CD4-positive, alpha-beta T cell treated with Interferon alpha-2 for 1 hour (primary cell): ENCODE results near the gene DSP.

Source experiments
- DNase-seq, 2 donors: peaks; one replicate each; pipeline ENCODE4 v3.0.0-alpha.2; 2020 to 2022

The DSP gene

GRCh38 chr6:7540595-7540994 lies 876 bp upstream of the DSP start:
- no peak for DNase-seq

DNA sequence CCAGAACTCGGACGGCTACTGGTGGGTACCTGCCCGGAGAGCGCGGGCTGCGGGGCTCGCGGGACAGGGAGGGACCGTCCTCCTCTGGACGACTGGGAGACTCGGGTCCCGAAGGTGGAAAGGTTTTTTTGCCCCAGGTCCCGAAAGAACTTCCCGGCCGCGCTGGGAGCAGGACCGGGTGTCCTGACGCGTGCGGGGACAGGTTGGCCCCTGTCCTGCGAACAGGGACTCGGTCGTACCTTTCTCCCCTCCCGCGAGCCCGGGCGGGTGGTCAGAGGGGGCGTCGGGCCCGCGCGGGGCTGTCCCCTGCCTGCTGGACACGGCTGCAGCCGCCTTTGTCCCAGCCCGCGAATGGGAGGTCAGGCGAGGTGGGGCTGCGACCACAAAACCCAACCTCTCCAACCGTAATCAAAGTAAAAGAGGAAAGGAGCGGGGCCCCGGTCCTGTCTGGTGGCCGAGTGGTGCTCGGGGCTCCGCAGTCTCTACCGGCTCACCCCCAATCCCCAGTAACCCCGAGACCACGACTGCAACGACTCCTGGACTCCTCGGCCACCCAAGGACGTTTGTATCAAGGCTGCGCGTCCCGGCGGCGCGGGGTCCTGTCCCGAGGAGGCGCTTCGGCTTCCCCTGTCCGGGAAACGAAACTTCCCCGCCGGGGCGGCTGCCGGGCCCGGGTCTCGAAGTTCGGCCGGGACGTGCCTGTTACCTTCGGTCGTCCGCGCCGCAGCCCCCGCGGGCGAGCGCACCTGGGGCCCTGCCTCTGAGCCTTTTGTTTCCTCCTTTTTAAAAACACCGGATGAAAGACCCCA lies 798 bp downstream of the DSP start:
- no peak for DNase-seq

GRCh38 chr6:7542874-7543624 lies 1.6 kb downstream of the DSP start:
- DNase-seq = no peak

DNA sequence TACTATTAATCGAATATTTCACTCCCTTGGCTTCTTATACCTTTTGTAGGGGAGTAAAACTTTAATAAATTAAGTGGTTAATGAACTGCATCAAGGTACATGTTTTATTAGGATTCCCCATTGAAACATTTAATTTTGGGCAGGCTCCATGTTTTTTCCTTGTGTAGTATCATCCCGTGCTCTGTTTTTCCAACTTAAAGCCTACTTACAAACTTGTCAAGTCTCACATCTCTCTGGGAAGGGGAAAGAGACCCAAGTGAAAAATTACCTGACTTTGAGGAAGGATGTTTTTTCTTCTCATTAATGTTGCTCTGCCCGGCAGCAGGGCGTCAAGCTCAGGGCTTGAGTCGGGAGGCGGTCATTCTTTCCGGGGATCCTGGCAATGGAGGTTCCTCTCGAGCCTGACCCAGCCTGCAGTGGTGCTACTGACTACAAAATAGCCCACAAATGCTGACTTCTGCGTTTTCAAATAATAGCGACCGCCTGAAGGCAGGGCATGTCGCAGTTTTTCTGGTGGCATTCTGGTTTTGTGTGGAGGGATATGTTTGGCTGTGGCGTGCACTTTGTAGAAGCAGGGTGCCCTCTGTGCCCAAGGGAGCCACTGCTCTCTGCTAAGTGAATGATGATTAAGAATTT lies 2.4 kb downstream of the DSP start:
- DNase-seq = no peak

GRCh38 chr6:7544597-7544996 lies 3.1 kb downstream of the DSP start:
- no peak for DNase-seq

DNA sequence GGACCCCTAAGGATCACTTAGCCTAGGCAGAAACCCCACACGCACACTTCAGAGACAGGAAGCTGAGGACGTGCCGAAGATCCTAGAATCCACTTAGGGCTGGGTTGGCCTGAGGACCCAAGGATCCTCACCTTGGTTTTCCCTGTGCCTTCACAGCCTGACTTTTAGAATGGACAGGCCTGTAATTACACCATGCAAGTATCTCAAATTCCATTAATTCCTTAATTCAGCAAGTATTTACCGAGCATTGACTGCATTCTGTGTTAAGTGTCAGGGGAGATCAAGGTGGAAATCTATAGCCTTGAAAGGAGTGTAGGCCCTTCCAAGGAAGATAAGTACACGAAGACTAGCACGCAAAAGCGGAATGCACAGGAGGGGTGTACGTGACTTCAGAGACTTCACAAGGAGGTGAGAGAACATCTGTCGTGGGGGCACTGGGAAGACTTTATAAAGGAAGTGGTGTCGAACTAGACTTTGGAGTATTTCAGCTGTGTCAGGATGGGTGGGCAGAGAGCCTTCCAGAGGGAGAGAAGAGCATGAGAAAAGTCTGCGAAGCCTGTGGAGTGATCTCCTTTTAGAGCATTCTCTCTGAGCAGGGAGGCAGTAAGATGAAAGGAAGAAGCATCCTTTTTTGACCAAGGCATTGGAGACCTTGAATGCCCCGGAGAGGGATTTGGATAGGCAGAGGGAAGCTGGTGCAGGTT lies 4.0 kb downstream of the DSP start:
- no peak for DNase-seq

- DNase-seq = no peak
Observed at GRCh38 chr6:7546020-7546369, 4.5 kb downstream of the DSP start.

- no peak for DNase-seq
Observed at GRCh38 chr6:7546383-7546782, 4.9 kb downstream of the DSP start.

DNA sequence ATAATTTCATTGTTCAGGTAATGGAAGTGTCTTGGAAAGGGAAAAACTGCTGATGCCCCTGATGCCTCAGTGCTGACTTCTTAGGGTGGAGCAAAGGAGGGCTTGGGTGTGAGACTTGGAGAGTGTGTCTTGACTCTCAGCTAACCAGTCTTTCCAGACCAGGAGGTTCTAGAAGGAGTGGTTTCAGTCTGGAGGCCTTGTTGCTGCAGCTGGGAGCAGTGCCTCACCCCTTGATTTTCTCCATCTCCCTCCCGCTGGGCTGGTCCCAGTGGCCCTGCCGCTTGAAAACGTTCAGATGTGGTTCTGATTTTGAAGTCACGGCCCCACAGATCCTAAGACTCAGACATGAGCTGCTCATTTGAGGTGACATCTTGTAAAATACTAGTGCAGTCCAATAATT lies 5.4 kb downstream of the DSP start:
- DNase-seq = no peak

- DNase-seq = no peak
Observed at GRCh38 chr6:7547315-7547714, 5.8 kb downstream of the DSP start.

DNA sequence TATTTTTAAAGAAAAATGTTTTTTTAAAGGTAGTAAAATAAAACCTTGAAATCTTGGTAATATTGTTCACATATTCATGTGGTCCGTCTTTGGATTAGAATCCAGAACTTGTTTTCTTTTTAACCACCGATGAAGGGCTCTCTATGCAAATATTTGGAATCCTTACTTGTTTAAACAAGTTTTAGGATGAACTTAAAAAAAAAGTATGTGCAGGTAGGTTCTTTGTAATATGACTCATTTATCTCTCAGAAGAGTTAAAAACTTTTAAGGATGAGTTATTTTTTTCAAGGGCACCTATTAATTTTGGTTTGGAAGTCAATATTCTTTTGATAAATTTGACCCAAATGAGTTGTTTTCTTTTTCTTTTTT lies 8.9 kb downstream of the DSP start:
- no peak for DNase-seq

- DNase-seq = no peak
Observed at GRCh38 chr6:7554533-7555275, 13.2 kb downstream of the DSP start.

- no peak for DNase-seq
Observed at GRCh38 chr6:7555671-7556070, 14.2 kb downstream of the DSP start.

- no peak for DNase-seq
Observed at GRCh38 chr6:7556394-7557106, 15.1 kb downstream of the DSP start.

- no peak for DNase-seq
Observed at GRCh38 chr6:7557652-7558051, 16.2 kb downstream of the DSP start.

- no peak for DNase-seq
Observed at GRCh38 chr6:7558781-7559180, 17.3 kb downstream of the DSP start.

DNA sequence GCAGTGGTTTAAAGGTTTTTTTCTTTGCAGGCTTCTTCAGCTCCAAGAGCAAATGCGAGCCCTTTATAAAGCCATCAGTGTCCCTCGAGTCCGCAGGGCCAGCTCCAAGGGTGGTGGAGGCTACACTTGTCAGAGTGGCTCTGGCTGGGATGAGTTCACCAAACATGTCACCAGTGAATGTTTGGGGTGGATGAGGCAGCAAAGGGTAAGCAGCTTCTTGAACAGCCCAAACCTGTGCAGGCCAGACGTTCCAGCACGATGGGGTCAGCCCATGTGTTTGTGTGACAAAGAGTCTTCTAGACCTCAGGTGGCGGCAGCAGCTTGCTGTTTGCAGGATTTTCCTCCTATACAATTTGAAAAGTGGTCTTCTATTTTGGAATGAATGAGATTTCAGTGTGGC lies 17.7 kb downstream of the DSP start:
- no peak for DNase-seq

DNA sequence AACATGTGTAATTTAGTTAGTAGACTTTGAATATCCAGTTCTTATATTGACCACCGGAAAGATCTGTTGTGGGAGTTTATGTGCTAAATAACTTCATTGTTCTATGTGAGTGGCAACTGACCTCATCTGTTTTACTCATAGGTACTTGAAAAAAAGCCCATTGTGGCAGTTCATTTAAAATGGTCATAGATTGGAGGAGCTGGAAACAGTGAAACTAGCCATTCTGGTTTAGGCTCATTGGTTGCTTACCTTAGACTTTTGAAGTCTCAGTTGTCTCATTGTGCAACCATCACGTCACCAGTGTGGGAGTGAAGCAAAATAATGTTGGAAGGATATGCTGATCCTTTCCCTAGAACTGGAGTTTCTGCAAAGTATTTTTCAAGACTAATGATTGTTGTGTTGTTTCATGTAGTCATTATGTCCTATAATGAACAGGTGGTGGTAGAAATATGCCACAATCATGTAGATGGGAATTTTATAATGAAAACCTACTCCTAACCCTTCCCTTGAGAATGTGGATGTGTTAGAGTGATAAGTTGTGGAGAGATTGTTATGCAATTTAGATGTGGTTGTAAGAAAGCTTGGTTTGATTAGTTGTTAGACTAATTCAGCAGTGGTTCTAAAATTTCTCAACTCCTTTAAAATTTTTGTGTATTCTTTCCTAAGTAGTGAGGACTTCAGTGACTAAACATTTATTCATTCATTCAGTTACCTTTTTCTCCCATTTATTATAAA lies 18.3 kb downstream of the DSP start:
- no peak for DNase-seq

DNA sequence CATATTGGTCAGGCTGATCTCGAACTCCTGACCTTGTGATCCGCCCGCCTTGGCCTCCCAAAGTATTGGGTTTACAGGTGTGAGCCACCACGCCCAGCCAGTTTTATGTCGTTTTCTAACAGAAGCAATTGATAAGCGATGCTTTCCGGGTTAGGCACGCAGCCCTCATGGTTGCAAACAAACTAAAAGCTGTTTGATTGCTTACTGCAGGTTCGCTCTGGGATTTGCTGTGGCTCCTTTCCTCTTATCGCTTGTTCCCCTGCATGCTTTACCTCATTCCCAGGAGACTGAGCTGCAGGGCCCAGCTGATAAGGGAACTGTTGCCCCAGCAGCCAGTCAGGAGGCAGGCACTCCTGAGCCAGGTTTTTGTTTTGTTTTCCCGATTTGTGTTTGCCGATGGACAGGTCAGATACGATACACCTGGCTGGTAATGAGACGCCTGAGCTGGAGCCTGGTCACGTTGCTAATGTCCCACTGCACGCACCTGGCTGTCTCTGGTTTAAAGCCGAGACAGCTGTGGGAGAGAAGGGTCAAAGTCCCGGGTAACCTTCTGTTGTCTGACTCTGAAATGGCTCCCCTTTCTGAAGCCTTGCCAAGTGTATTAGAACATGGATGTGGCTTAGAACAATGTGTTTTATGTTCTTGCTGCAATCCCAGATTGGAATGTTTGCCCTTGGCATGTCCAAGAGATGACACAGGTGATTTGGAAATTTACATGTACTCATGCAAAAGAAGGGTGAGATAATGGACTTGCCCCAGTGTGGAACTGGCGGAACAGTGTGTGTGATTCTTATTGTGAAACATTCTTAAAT lies 19.9 kb downstream of the DSP start:
- no peak for DNase-seq

DNA sequence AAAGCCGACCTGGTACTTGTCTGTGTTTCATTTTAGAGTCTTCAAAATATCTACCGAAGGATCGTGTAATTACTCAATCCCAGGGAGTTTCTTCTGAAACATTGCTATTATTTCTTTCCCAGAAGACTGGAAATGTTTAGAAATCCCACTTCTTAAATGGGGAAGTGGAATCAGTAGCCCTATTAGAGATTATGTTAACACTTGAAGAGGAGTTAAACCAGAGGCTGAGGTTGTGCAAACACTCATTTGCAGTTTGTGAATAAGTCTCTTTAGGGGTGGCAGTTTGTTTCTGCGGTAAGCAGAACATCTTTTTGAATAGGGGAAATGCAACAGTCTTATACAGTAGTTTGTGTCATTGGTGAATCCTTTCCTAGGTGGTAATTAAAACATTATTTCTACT lies 21.3 kb downstream of the DSP start:
- DNase-seq = no peak

DNA sequence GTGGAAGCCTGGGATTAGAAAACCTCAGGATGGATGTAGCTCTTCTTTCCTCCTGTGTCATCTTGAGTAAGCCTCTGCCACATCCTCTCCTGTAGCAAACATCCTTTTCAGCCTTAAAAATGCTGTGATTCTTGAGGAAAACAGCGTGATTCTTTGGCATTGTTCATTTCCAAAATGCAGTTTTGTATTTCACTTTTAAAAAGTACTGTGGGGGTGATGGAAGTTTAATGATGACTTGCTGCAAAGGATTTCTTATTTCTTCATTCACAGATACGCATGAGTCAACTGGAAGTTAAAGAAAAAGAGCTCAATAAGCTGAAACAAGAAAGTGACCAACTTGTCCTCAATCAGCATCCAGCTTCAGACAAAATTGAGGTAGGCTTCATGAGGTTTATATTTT lies 24.6 kb downstream of the DSP start:
- DNase-seq = no peak
